BE2C (cell line): ENCODE data around the gene NTSR2.

Experiments used
- DNase-seq: peaks from one replicate; pipeline ENCODE4 v3.0.0-alpha.2; 2020
- H3K27me3 ChIP-seq: fragments of 250-450 bp; sonication (Bioruptor Pico); 2 replicates; pipeline ENCODE4 v1.5.1; 2020; ENCODE audit warnings: mild to moderate bottlenecking
- H3K36me3 ChIP-seq: fragments of 250-450 bp; sonication (Bioruptor Pico); 2 replicates; pipeline ENCODE4 v1.5.1; 2020; ENCODE audit warnings: mild to moderate bottlenecking
- H3K4me1 ChIP-seq: fragments of 250-450 bp; sonication (Bioruptor Pico); 2 replicates; pipeline ENCODE4 v1.5.1; 2020
- H3K4me3 ChIP-seq: 2 replicates; pipeline ENCODE4 v1.5.1; 2011; ENCODE audit warnings: low read depth, low read length
- H3K9me3 ChIP-seq: fragments of 250-450 bp; sonication (Bioruptor Pico); 2 replicates; pipeline ENCODE4 v1.5.1; 2020
- TF ChIP-seq, protein P1 (sequence below): IDR thresholded peaks from 2 replicates; pipeline ENCODE4 v1.5.1; 2012; ENCODE audit warnings: mild to moderate bottlenecking, low read depth, low read length

Gene NTSR2

DNA sequence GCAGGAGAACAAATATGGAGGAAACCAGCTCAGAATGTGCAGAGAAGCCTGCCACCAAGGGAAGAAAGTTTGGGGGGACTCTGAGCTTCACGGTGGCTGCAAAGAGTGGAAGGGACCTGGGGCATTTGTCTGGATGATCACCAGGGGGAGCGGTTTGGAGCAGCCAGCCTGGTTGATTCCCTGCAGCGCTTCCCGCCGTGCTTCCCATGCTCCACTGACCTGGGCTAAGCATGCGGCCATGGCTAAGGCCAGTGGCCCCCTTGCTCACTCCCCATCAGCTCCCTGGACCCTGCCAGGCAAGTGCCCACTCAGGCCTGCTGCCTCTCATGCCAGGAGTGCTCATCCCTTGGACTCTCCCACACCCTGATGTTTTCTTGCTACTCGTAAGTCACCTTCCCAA is 27.0 kb downstream of the NTSR2 start:
- TF ChIP-seq, protein P1, sequence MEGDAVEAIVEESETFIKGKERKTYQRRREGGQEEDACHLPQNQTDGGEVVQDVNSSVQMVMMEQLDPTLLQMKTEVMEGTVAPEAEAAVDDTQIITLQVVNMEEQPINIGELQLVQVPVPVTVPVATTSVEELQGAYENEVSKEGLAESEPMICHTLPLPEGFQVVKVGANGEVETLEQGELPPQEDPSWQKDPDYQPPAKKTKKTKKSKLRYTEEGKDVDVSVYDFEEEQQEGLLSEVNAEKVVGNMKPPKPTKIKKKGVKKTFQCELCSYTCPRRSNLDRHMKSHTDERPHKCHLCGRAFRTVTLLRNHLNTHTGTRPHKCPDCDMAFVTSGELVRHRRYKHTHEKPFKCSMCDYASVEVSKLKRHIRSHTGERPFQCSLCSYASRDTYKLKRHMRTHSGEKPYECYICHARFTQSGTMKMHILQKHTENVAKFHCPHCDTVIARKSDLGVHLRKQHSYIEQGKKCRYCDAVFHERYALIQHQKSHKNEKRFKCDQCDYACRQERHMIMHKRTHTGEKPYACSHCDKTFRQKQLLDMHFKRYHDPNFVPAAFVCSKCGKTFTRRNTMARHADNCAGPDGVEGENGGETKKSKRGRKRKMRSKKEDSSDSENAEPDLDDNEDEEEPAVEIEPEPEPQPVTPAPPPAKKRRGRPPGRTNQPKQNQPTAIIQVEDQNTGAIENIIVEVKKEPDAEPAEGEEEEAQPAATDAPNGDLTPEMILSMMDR: peak; percentile 15; the same call in 1 of the 2 replicates

DNA sequence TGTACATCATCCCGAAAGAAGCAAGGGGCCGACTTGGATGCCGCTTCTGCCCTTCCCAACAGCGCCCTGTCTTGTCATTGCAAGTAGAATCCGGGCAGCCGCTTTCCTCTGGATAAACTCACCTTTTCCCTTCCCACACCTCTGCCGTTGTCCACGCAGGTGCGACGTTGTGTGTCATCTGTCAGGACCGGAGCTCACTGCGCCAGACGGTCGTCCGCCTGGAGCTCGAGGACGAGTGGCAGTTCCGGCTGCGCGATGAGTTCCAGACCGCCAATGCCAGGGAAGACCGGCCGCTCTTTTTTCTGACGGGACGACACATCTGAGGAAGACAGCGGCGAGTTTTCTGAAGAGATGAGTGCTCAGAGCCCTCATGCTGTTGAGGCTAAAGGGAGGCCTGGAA is 29.9 kb downstream of the NTSR2 start:
- no peak for DNase-seq
- H3K27me3 ChIP-seq: no peaks in the 10 kb centered on the region
- H3K36me3 ChIP-seq: peaks cover 51% of the 10 kb centered on the region
- no peak overlapping the region for H3K4me3 ChIP-seq
- TF ChIP-seq, protein P1: no peak
- H3K9me3 ChIP-seq: no peaks in the 10 kb centered on the region
- H3K4me1 ChIP-seq: no peaks in the 10 kb centered on the region

More for the DNA sequence above, 27.0 kb downstream of the NTSR2 start:
- Histone ChIP-seq H3K27me3 (no peaks in the 10 kb centered on the region), H3K4me1 (no peaks in the 10 kb centered on the region), H3K4me3 (no peak overlapping the region), H3K9me3 (no peaks in the 10 kb centered on the region), H3K36me3 (peaks cover 43% of the 10 kb centered on the region)
- DNase-seq: no peak

DNA sequence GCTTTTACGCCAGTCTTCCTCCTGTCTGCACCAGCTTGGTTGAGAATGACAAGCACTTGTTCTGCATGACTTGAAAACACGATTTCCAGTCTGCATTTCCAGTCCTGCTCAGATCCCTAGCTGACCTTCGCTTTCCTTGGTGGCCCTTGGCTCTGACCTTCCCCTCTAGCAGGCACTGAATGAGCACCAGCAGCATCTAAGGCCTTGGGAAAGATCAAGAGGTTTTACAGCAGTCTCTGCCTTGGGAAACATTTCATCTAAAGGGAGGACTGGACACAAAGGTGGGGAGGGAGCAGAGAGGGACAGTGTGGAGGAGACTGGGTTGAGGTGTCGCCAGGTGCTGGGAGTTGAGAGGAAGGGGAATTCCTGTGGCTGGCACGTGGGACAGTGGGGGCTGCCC is 30.5 kb downstream of the NTSR2 start:
- no peak for DNase-seq
- TF ChIP-seq, protein P1: no peak
- Histone ChIP-seq H3K36me3 (peaks cover 57% of the 10 kb centered on the region), H3K4me3 (no peak overlapping the region), H3K27me3 (no peaks in the 10 kb centered on the region), H3K9me3 (no peaks in the 10 kb centered on the region), H3K4me1 (no peaks in the 10 kb centered on the region)

DNA sequence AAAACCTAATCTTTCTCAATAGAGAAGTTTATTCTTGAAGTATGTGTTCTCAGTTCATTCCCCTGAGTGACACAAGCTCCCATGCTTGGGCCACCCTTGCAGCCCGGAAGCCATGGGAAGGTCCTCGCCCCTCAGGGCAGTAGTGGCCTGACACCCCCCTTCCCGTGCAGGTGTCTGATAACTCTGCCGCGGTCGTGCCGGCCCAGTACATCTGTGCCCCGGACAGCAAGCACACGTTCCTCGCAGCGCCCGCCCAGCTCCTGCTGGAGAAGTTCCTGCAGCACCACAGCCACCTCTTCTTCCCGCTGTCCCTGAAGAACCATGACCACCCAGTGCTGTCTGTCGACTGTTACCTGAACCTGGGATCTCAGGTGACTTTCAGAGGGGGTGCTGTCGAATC is 32.4 kb downstream of the NTSR2 start:
- no peak for DNase-seq
- TF ChIP-seq, protein P1: no peak
- Histone ChIP-seq H3K9me3 (no peaks in the 10 kb centered on the region), H3K4me3 (no peak overlapping the region), H3K4me1 (no peaks in the 10 kb centered on the region), H3K27me3 (no peaks in the 10 kb centered on the region), H3K36me3 (peaks cover 58% of the 10 kb centered on the region)

DNA sequence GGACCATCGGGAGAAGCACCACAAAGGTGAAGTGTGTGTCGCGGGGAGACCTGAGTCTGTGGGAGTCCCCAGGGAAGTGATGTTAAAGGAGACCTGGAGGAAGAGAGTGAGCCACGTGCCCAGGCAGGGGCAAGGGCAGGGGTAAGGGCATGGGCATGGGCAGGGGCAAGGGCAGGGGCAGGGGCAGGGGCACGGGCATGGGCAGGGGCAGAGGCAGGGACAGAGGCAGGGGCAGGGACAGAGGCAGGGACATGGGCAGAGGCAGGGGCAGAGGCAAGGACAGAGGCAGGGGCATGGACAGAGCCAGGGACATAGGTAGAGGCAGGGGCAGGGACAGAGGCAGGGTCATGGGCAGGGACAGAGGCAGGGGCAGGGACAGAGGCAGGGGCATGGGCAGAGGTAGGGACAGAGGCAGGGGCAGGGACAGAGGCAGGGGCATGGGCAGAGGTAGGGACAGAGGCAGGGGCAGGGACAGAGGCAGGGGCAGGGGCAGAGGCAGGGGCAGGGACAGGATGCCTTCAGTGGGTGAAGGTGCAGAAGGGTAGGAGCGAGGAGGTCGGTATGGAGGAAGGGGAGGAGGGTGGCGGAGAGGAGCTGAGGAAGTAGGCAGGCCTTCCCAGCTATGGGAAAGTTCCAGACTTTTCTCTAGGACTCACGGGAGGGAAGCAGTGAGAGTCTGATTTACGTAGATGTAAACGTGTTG is 33.3 kb downstream of the NTSR2 start:
- H3K27me3 ChIP-seq: no peaks in the 10 kb centered on the region
- H3K4me1 ChIP-seq: no peaks in the 10 kb centered on the region
- TF ChIP-seq, protein P1: no peak
- H3K36me3 ChIP-seq: peaks cover 64% of the 10 kb centered on the region
- DNase-seq: no peak
- H3K4me3 ChIP-seq: no peak overlapping the region
- no peaks in the 10 kb centered on the region for H3K9me3 ChIP-seq

DNA sequence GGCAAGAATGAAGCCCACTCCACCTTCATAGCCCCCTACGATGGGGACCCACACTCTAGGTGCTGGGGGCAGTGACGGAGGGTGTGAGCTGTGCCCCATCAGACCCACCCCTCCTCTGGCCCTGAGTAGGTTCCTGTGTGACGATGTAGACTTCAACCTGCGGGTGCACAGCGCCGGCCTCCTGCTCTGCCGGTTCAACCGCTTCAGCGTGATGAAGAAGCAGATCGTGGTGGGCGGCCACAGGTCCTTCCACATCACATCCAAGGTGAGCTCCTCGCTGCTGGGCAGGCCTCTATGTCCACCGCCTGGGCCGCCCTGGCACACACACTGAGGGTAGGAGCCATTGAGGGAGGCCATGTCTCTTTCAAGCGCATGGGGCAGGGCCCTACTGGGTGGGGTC is 34.9 kb downstream of the NTSR2 start:
- TF ChIP-seq, protein P1: no peak
- H3K4me3 ChIP-seq: no peak overlapping the region

More for the DNA sequence above, 34.9 kb downstream of the NTSR2 start:
- DNase-seq: no peak
- Histone ChIP-seq H3K36me3 (peaks cover 66% of the 10 kb centered on the region), H3K4me1 (no peaks in the 10 kb centered on the region), H3K9me3 (no peaks in the 10 kb centered on the region), H3K27me3 (no peaks in the 10 kb centered on the region)
